DMS153 treated with DMSO at 0.1 percent for 48 hours (cell line): ENCODE measurements around the gene MRPL34.

ENCODE experiments used
- DNase-seq: peaks from one replicate; lab custom pipeline; 2025; ENCODE audit not compliant: unreplicated experiment; lab: John Stamatoyannopoulos, UW

Gene MRPL34

GRCh38 chr19:17327654-17328516 is 22.2 kb downstream of the MRPL34 start:
- peak; percentile 72 for DNase-seq

DNA sequence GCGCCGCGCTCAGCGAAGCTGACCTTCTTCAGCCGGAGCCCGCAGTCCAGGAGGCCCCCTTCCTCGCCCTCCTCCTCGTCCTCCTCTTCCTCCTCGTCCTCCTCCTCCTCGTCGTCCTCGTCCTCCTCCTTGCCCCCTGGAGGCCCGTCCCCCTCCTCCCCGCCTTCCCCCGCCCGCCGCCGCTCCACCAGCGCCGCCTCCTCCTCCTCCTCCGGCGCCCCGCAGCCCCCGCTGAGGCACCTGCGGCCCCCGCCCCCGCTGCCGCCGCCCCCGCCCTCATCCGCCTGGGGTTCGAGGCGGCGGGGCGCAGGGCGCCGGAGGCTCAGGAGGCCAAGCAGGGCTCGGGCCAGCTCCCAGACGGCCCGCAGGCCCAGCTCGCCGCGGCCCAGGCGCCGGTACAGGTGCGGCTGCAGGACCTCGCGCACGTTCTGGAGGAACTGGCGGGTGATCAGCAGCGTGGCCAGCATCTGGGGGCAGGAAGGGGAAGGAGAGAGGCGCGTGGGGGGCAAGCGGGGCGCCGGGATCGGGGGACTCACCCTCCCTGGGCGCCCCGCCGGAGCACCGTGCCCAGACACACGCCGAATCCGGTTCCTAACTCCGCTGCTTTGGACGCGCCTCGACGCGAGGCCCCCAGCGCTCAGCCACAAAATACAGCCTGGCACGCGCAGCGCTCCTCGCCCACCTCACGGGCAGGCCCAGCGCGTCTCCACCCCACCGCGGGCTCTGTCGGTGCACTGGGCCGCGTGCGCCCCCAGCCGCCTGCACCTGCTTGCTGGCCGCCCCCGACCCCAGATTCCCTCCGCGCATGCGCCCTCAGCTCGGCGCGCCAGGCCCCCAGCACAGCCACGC is 23.1 kb downstream of the MRPL34 start:
- DNase-seq, result no peak

DNA sequence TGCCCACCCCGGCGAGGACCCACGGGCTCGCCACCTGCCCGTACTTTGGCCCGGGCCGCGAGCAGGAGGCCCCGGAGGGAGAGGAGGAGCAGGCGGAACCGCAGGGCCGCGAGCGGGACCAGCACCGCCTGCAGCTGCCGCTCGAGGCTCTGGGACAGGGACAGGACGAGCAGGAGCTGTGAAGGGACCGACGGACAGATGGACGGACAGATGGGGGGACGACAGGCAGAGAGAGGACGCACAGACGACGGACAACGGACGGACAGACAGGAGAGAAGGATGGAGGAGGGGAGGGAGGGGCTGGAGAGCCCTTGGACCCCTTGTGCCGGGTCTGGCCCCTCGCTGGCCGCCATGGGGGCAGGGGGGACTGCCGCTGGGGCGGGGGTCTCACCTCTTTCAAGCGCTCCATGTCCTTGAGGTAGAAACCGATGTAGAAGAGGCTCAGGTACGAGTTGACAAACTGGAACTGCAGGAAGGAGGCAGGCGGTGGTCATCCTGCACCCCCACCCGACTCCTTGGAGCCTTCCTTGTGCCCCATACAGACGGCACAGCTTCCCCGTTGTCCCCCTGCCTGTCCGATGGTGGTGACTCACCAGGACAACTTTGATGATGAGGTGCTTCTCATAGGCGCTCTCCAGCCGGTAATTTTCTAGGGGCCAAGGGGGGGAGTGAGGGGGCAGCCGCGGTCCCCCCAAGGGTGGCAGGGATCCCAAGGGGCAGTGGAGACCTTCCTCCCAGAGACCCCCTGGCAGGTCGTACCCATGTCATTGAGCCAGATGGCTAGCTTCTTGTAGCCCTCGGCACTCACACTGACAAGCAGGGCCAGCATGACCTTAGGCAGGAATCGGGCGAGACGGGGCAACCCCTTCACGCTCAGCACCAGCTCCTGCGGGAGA is 23.9 kb downstream of the MRPL34 start:
- DNase-seq, result no peak

- no peak for DNase-seq
These were observed 24.8 kb downstream of the MRPL34 start for GRCh38 chr19:17330262-17331044.

DNA sequence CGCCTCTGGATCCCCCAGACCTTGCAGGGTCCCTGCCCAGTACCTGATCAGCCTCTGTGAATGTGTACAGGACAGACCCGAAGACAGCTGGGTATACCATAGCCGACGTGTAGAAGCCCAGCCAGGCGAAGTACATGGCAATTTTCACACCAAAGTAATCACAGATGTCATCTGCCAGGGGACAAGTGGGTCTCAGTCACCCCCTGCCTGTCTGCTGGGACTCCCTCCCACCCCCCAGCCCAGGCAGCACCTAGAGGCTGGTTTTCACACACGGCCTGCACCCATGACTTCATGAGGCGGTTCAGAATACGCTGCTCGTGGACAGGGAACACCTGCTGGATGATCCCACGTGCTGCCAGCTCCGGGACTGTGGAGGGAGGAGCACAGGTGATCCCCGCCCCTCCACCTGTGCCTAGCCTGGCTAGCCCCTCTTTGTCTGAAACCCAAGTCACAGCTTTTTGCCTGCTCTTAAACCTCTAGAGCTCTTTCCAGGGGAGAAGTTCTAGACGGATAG is 25.4 kb downstream of the MRPL34 start:
- no peak for DNase-seq

DNA sequence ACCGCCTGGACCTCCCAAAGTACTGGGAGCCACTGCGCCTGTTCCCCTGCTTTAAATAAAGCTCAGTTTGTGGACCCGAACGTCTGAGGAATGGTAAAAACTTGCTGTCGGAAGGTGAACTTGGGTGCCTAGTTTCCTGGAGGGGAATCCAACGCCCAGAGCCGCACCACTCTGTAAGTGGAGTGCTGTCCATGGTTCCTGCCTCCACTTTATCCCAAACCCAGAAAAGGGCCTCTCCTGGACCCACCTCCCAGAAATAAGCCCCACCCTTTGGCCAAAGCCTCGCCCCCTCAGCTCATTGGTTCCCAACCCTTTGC is 26.6 kb downstream of the MRPL34 start:
- no peak for DNase-seq

GRCh38 chr19:17332677-17333581 is 27.3 kb downstream of the MRPL34 start:
- no peak for DNase-seq

DNA sequence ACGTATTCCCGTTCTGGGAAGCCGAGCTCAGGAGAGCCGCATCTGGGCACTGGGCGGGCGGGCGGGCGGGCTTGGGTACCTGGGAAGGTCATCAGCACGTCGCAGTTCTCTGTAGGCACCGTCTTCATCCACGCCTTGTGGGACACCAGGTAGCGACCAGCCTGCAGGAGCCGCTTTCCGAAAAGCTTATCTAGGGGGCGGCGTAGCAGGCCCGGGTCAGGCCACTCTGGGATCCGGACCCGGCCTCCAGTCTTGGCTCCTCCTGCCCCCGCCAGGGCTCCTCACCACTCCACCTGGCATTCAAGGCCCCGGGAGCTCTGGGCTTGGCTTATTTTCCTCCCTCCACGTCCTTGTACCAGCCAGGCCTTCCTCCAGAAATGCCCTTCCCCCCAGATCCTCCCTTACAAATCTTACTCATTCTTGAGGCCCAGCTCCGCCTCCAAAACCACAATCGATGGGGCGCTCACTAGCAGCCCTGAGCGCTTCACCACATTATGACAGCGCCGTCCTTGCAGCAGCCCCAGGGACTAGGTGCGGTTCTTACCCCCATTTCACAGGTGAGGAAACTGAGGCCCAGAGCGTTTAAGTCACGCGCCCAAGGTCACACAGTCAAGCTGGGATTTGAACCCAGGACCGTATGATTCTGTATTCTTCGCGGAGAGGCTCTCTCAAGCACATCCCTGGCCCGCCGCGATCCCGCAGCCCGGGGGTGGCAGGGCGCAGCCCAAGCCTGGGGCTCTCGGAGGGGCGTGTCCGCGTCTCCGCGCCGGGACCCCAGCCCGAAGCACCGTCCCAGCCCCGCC is 28.1 kb downstream of the MRPL34 start:
- no peak for DNase-seq

DNA sequence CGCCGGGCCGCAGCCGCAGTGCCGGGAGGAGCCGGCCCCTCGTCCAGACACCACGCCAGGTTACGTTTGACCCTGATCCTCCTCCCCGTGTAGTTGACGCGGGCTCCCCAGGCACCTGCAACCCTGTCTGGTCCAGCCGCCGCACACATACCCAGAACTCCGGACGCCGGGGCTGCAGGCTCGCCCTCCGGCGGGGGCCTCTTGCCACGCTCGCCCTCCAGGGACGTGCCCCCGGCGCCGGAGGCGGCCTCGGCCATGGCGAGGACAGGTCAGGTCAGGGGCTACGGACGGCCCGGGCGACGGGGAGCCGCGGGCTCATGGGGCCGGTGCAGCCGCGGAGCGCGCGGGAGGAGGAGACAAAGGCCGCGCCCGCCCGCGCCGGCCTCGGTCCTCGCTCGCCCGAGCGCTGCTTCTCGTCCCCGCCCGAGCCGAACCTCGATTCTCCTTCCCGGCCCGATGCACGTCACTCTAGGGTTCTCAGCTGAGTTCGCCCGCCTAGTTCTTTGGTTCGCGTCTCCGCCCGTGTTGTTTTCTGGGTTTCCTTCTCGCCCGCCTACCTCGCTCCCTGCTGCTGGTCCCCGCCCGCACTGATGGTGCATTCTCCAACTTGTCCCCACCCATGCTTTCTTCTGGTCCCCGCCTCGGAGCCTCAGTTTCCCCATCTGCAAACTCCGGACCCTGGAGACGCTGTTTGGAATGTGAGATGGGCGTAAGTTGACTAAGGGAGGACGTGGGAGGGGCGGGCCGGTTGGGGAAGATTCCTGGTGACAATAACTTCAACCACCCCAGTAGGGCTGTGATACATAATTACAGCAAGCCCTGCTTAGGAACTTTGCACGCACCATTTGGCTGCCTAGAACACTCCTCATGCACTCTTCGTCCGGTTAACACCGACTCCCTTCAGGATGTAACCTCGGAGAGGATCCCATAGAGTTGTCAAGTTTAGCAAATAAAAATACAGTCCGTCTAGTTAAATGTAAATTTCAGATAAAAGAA is 29.0 kb downstream of the MRPL34 start, which contains the start of gene ANO8:
TSS of gene ANO8 (minus strand) at position 442 of the 996 bp plus-strand sequence. CDS start at position 257, 185 bp downstream.
- DNase-seq, result peak; percentile 93

DNA sequence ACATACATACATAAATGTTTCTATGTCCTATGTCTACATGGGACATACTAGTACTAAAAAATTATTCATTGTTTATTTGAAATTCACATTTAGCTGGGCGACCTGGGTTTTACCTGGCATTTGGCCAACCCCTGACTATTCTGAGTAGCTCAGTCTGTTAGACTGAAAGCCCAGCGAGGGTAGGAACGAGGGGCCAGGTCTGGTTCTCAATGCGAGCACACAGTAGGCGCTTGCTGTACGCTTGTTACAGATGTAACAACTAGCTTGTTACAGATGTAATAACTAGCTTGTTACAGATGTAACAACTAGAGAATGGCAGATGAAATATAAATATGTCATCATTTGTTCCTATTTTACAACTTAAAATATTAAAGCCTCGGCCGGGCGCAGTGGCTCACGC is 29.9 kb downstream of the MRPL34 start:
- DNase-seq, result no peak

DNA sequence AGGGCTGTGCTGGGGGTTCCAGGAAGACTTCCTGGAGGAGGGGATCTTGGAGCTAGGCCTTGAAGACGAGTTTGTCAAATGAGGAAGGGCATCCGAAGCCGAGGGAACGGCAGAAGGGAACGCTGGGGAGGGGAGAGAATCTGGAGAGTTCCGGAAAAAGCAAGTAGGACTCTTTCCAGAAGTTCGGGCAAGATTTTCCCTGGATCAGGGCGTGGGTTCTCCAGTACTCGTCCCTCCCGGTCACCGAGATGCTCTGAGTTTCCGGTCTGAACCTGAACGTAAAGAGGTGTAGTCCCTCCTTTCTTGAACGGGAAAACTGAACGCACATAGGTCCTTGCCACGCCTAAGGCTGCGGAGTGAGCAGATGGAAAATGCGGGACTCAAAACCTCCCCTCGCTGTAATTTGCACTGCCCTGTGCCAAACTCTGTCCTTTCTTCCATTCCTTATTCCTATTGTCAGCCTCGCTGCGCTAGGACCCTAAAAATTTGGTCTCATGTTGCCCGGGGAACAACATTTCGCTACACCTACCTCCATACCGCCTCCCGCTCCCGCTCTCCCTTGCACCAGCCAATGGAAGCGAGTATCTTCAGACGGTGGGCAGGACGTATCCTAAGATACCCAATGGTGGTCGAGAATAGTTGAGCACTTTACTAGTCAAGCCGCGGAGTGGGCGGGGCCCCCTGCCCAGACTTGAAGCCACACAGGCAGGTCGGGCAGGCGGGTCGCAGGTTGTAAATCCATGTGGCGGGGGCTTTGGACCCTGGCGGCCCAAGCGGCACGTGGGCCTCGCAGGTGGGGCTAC is 31.4 kb downstream of the MRPL34 start, which contains the start of gene GTPBP3:
TSS of gene GTPBP3 (plus strand) at position 682 of the 803 bp plus-strand sequence. CDS start at position 741, 59 bp downstream.
- DNase-seq, result peak; percentile 97

DNA sequence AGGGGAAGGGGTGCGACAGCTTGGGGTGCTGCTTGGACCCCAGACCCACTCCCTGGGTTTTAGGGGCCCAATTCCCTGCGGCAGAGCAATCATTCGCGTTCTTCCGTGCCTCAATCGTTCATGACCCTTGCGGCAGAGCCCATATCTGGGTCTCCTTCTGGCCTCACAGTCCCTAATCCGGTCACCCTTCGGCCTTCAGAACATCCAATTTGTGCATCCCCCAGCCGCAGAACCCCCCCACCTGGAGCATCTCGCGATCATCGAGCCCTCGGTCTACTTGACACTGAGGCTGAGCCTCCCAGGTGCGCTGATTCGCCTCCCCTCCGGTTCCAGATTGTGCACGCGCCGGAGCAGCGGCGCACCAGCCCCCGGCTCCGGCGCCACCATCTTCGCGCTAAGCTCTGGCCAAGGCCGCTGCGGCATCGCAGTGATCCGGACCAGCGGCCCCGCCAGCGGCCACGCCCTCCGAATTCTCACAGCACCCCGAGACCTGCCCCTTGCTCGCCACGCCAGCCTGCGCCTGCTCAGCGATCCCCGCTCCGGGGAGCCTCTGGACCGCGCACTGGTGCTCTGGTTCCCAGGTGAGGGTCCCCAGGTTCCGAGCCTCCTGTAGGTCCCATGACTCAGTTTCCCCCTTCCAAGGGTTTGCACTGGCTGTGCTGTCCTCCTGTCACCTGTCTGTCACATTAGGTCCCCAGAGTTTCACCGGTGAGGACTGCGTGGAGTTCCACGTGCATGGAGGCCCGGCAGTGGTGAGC is 32.2 kb downstream of the MRPL34 start:
- no peak for DNase-seq

GRCh38 chr19:17338433-17339078 is 32.9 kb downstream of the MRPL34 start:
- DNase-seq, result no peak

GRCh38 chr19:17339088-17339741 is 33.5 kb downstream of the MRPL34 start:
- no peak for DNase-seq
